HEK293T (cell line): ENCODE measurements around the gene MYH14.

Experiments used
- CTCF ChIA-PET: fragments of 350-600 bp; formaldehyde crosslinking; extraction: SDS; loops from one replicate; lab custom pipeline; 2021; ENCODE audit warnings: antibody characterized with exemption, inconsistent platforms; lab: Yijun Ruan, JAX
- POLR2A ChIA-PET: fragments of 350-600 bp; formaldehyde crosslinking; extraction: SDS; loops from one replicate; lab custom pipeline; 2020; ENCODE audit warnings: antibody characterized with exemption, inconsistent platforms; lab: Yijun Ruan, JAX
- DNase-seq: peaks from one replicate; pipeline ENCODE4 v3.0.0; 2012; ENCODE audit warnings: mixed read lengths; ENCODE audit errors: extremely low spot score
- ARNT ChIP-seq: fragments of 450-650 bp; IDR thresholded peaks from 2 replicates; pipeline ENCODE4 v1.6.1; 2017; ENCODE audit warnings: mild to moderate bottlenecking
- BHLHE40 ChIP-seq: fragments of 450-650 bp; IDR thresholded peaks from 2 replicates; pipeline ENCODE4 v1.6.1; 2016; ENCODE audit warnings: mild to moderate bottlenecking, moderate library complexity, borderline replicate concordance
- CTBP1 ChIP-seq: fragments of 450-650 bp; IDR thresholded peaks from 2 replicates; pipeline ENCODE4 v1.6.1; 2016; ENCODE audit warnings: borderline replicate concordance
- ELF4 ChIP-seq: fragments of 450-650 bp; IDR thresholded peaks from 2 replicates; pipeline ENCODE4 v1.6.1; 2017; ENCODE audit warnings: antibody characterized with exemption
- FOXA1 ChIP-seq: fragments of 450-650 bp; IDR thresholded peaks from 2 replicates; pipeline ENCODE4 v1.6.1; 2016; ENCODE audit warnings: mild to moderate bottlenecking
- FOXK2 ChIP-seq: fragments of 450-650 bp; IDR thresholded peaks from 2 replicates; pipeline ENCODE4 v1.6.1; 2016; ENCODE audit warnings: mild to moderate bottlenecking
- FOXM1 ChIP-seq: fragments of 450-650 bp; IDR thresholded peaks from 2 replicates; pipeline ENCODE4 v1.6.1; 2017; ENCODE audit warnings: mild to moderate bottlenecking, borderline replicate concordance
- HDGF ChIP-seq: fragments of 450-650 bp; IDR thresholded peaks from 2 replicates; pipeline ENCODE4 v1.6.1; 2017; ENCODE audit warnings: antibody characterized with exemption, borderline replicate concordance
- L3MBTL2 ChIP-seq: fragments of 450-650 bp; conservative IDR thresholded peaks from 2 replicates; pipeline ENCODE4 v1.6.1; 2016; ENCODE audit warnings: mild to moderate bottlenecking
- LEF1 ChIP-seq: fragments of 450-650 bp; IDR thresholded peaks from 2 replicates; pipeline ENCODE4 v1.6.1; 2017; ENCODE audit warnings: mild to moderate bottlenecking, borderline replicate concordance
- NFRKB ChIP-seq: fragments of 450-650 bp; IDR thresholded peaks from 2 replicates; pipeline ENCODE4 v1.6.1; 2016; ENCODE audit warnings: mild to moderate bottlenecking, moderate library complexity
- SP1 ChIP-seq: fragments of 450-650 bp; IDR thresholded peaks from 2 replicates; pipeline ENCODE4 v1.6.1; 2017
- SUZ12 ChIP-seq: fragments of 450-650 bp; IDR thresholded peaks from 2 replicates; pipeline ENCODE4 v1.6.1; 2016; ENCODE audit warnings: mild to moderate bottlenecking
- TARDBP ChIP-seq: fragments of 450-650 bp; IDR thresholded peaks from 2 replicates; pipeline ENCODE4 v1.6.1; 2016
- ZNF384 ChIP-seq: fragments of 450-650 bp; IDR thresholded peaks from 2 replicates; pipeline ENCODE4 v1.6.1; 2016
- TF ChIP-seq, protein P1 (sequence below): fragments of 450-650 bp; IDR thresholded peaks from 2 replicates; pipeline ENCODE4 v1.6.1; 2016

The MYH14 gene

DNA sequence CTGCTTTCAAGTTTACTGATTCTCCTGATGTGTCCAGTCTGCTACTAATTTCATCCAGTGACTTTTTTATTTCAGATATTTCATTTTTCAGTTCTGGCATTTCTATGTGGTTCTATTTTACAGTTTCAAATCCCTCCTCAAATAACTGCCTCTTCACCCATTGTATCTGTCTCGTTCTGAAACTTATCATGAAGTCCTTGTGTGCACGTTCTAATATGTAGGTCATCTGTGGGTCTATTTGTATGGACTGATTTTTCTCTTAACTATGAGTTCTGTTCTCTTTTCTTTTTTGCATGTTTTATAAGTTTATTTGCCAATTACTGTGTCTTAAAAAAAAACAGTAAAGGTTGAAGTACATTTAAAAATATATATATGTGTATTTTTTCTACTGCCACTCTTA is 82.4 kb downstream of the MYH14 start:
- ChIA-PET CTCF (no interaction called here), POLR2A (no interaction called here)
- DNase-seq = no peak
- no peak for TF ChIP-seq ELF4
- TF ChIP-seq LEF1 = no peak
- TF ChIP-seq NFRKB = no peak
- no peak for TF ChIP-seq ARNT
- TF ChIP-seq ZNF384 = no peak
- TF ChIP-seq SP1 = no peak
- no peak for TF ChIP-seq HDGF
- no peak for TF ChIP-seq SUZ12
- TF ChIP-seq TARDBP = no peak
- TF ChIP-seq L3MBTL2 = no peak
- TF ChIP-seq, protein P1, sequence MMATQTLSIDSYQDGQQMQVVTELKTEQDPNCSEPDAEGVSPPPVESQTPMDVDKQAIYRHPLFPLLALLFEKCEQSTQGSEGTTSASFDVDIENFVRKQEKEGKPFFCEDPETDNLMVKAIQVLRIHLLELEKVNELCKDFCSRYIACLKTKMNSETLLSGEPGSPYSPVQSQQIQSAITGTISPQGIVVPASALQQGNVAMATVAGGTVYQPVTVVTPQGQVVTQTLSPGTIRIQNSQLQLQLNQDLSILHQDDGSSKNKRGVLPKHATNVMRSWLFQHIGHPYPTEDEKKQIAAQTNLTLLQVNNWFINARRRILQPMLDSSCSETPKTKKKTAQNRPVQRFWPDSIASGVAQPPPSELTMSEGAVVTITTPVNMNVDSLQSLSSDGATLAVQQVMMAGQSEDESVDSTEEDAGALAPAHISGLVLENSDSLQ = no peak
- TF ChIP-seq BHLHE40 = no peak
- TF ChIP-seq FOXK2 = no peak
- TF ChIP-seq FOXA1 = no peak
- TF ChIP-seq FOXM1 = no peak
- TF ChIP-seq CTBP1 = no peak

DNA sequence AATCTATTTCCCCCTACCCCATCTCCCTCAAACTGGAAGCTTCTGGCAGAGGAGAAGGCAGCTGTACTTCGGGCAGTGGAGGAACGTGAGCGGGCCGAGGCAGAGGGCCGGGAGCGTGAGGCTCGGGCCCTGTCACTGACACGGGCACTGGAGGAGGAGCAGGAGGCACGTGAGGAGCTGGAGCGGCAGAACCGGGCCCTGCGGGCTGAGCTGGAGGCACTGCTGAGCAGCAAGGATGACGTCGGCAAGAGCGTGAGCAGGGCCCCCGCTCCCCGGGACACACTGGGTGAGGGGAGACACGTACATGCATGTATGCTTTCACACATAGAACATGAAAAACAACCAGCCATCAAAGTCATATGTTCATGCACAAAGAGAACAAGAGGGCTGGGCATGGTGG is 83.0 kb downstream of the MYH14 start:
- no peak for DNase-seq
- ChIA-PET CTCF (no interaction called here), POLR2A (no interaction called here)
- TF ChIP-seq CTBP1 = no peak
- no peak for TF ChIP-seq SP1
- no peak for TF ChIP-seq FOXM1
- TF ChIP-seq SUZ12 = no peak
- TF ChIP-seq ZNF384 = no peak
- no peak for TF ChIP-seq ELF4
- no peak for TF ChIP-seq NFRKB
- no peak for TF ChIP-seq LEF1
- no peak for TF ChIP-seq L3MBTL2
- TF ChIP-seq HDGF = no peak
- no peak for TF ChIP-seq FOXK2
- TF ChIP-seq FOXA1 = no peak
- TF ChIP-seq TARDBP = no peak

DNA sequence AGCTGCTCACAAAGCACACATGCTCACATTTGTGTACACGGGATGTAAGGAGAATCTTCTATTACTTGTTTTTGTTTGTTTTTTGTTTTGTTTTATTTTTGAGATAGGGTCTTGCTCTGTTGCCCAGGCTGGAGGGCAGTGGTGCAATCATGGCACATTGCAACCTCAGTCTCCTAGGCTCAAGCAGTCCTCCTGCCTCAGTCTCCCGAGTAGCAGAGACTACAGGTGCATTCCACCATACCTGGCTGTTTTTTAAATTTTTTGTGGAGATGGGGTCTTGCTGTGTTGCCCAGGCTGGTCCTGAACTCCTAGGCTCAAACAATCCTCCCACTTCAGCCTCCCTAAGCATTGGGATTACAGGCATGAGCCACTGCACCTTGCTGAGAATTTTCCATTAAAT is 83.9 kb downstream of the MYH14 start:
- no peak for DNase-seq
- TF ChIP-seq ARNT (no peak), FOXA1 (no peak), SUZ12 (no peak), NFRKB (no peak), SP1 (no peak), TARDBP (no peak), FOXM1 (no peak), ELF4 (no peak), CTBP1 (no peak), ZNF384 (no peak), HDGF (no peak)
- TF ChIP-seq, protein P1 = no peak
- CTCF ChIA-PET = no interaction called here
- POLR2A ChIA-PET = no interaction called here

DNA sequence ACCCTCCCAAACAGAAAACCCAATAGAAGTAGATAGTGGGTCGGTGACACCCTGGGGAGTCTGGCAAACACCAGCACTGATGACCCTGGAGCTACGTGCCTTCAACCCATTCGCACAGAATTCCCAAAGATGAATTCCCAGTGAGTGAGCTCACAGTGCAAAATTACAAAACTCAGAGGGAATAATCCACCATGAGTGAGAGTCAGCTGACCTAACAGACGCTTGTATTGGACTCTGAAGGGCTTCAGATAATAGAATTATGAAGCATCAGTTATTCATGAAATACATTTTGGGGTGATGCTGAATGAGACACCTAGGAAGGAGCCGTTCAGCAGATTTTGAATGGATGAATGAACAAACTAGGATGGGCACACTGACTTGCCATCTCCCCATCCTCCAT is 85.5 kb downstream of the MYH14 start:
- POLR2A ChIA-PET = interaction anchor here (0.9 kb wide), 1 partner anchor 27 kb away, joined by 3 read pairs; no protein-coding TSS in a partner anchor
- TF ChIP-seq SP1 (no peak), LEF1 (no peak), BHLHE40 (no peak), CTBP1 (no peak), HDGF (no peak), NFRKB (no peak), L3MBTL2 (no peak), ELF4 (no peak), FOXM1 (no peak), TARDBP (no peak), ZNF384 (no peak), ARNT (no peak), FOXA1 (no peak)
- TF ChIP-seq, protein P1 = no peak
- DNase-seq = no peak
- CTCF ChIA-PET = no interaction called here

DNA sequence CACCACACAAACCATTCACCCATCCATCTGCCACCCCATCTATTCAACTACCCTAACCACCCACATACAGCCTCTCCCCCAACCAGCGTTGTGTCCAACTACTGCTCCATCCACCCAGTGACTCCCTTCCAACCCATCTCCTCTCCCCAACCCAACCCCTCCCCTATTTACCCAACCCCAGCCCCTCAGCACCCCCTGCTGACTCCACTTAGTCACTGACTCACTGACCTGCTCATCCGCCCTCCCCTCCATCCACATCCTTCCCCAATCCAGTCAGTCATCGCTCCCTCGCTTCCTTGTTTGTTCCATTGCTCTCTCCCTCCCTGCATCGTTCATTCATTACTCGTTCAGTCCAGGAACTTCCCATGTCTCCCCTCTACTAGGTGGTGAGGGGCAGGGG is 86.6 kb downstream of the MYH14 start:
- POLR2A ChIA-PET = interaction anchor here (0.9 kb wide), 1 partner anchor 44 kb away, joined by 3 read pairs; no protein-coding TSS in a partner anchor
- no peak for DNase-seq
- TF ChIP-seq FOXM1 (no peak), TARDBP (no peak), NFRKB (no peak), ARNT (no peak), SUZ12 (no peak), FOXA1 (no peak), CTBP1 (no peak), LEF1 (no peak), L3MBTL2 (no peak), SP1 (no peak), ELF4 (no peak), HDGF (no peak), ZNF384 (no peak), FOXK2 (no peak), BHLHE40 (no peak)
- TF ChIP-seq, protein P1 = no peak
- CTCF ChIA-PET = no interaction called here
